HepG2 (cell line): Measurements from ENCODE around the gene RHOG. TPM values are rescaled to one million over a fixed set of nuclear protein-coding genes. Genes with fewer than 3 reads are reported as not detected.

Source experiments
- ATM ChIP-seq: fragments of 450-650 bp; IDR thresholded peaks from 2 replicates; pipeline ENCODE4 v1.7.1; 2017; ENCODE audit warnings: mild to moderate bottlenecking, borderline replicate concordance
- EEA1 ChIP-seq: sonication (generic); formaldehyde crosslinking; IDR thresholded peaks from 2 replicates; pipeline ENCODE4 v1.5.1; 2020; ENCODE audit warnings: mild to moderate bottlenecking, missing genetic modification reagents, borderline replicate concordance
- MAF1 ChIP-seq: sonication (generic); formaldehyde crosslinking; IDR thresholded peaks from 2 replicates; pipeline ENCODE4 v1.5.0; 2020; ENCODE audit warnings: missing genetic modification reagents, borderline replicate concordance
- MYC ChIP-seq: sonication (generic); formaldehyde crosslinking; IDR thresholded peaks from 2 replicates; pipeline ENCODE4 v1.9.0; 2021; ENCODE audit warnings: missing genetic modification reagents, borderline replicate concordance
- NCOR1 ChIP-seq: fragments of 200-600 bp; sonication (generic); IDR thresholded peaks from 2 replicates; pipeline ENCODE4 v1.7.0; 2017; ENCODE audit warnings: antibody characterized with exemption, low read length, borderline replicate concordance
- NFKBIZ ChIP-seq: IDR thresholded peaks from 2 replicates; pipeline ENCODE4 v1.6.1; 2018; ENCODE audit warnings: missing genetic modification reagents, missing compliant biosample characterization
- SRSF9 ChIP-seq: fragments of 200-400 bp; formaldehyde crosslinking; IDR thresholded peaks from 2 replicates; pipeline ENCODE4 v1.6.1; 2018; ENCODE audit warnings: borderline replicate concordance, mild to moderate bottlenecking, low read depth, low read length; ENCODE audit not compliant: insufficient read depth, poor library complexity, severe bottlenecking
- TMF1 ChIP-seq: sonication (generic); formaldehyde crosslinking; IDR thresholded peaks from 2 replicates; pipeline ENCODE4 v1.8.1; 2022; ENCODE audit warnings: low read depth, missing genetic modification reagents
- ZBTB7B ChIP-seq: sonication (generic); formaldehyde crosslinking; IDR thresholded peaks from 2 replicates; pipeline ENCODE4 v1.4.0; 2020; ENCODE audit warnings: missing genetic modification reagents
- ZNF12 ChIP-seq: sonication (generic); formaldehyde crosslinking; IDR thresholded peaks from 2 replicates; pipeline ENCODE4 v1.5.0; 2020; ENCODE audit warnings: missing genetic modification reagents
- ZNF251 ChIP-seq: sonication (generic); formaldehyde crosslinking; IDR thresholded peaks from 2 replicates; pipeline ENCODE4 v1.9.0; 2021; ENCODE audit warnings: mild to moderate bottlenecking, missing genetic modification reagents
- ZNF350 ChIP-seq: sonication (generic); formaldehyde crosslinking; IDR thresholded peaks from 2 replicates; pipeline ENCODE4 v1.4.0; 2020; ENCODE audit warnings: mild to moderate bottlenecking, low read depth, missing genetic modification reagents, borderline replicate concordance
- ZNF530 ChIP-seq: sonication (generic); formaldehyde crosslinking; IDR thresholded peaks from 2 replicates; pipeline ENCODE4 v1.5.0; 2020; ENCODE audit warnings: low read depth, mild to moderate bottlenecking, missing genetic modification reagents
- ZNF614 ChIP-seq: IDR thresholded peaks from 2 replicates; pipeline ENCODE4 v1.6.1; 2018; ENCODE audit warnings: missing biosample characterization, missing genetic modification reagents, inconsistent platforms, borderline replicate concordance
- ZNF619 ChIP-seq: sonication (generic); formaldehyde crosslinking; IDR thresholded peaks from 2 replicates; pipeline ENCODE4 v1.4.0; 2020; ENCODE audit warnings: mild to moderate bottlenecking, missing genetic modification reagents
- ZNF790 ChIP-seq: sonication (generic); formaldehyde crosslinking; IDR thresholded peaks from 2 replicates; pipeline ENCODE4 v1.8.0; 2022; ENCODE audit warnings: missing genetic modification reagents, mild to moderate bottlenecking, borderline replicate concordance
- ZNF839 ChIP-seq: sonication (generic); formaldehyde crosslinking; IDR thresholded peaks from 2 replicates; pipeline ENCODE4 v1.4.0; 2020; ENCODE audit warnings: missing genetic modification reagents, mild to moderate bottlenecking, borderline replicate concordance
- ZSCAN20 ChIP-seq: sonication (generic); formaldehyde crosslinking; IDR thresholded peaks from 2 replicates; pipeline ENCODE4 v1.4.0; 2020; ENCODE audit warnings: missing genetic modification reagents, mild to moderate bottlenecking, borderline replicate concordance
- ZSCAN25 ChIP-seq: sonication (generic); formaldehyde crosslinking; IDR thresholded peaks from 2 replicates; pipeline ENCODE4 v1.8.0; 2022; ENCODE audit warnings: mild to moderate bottlenecking, missing genetic modification reagents
- polyA plus RNA-seq, 8 experiments: library from polyadenylated mRNA; depleted of rRNA in 3 of 8; stranded (reverse) in 7 of 8; unstranded in 1 of 8; fragments of >200 nt; fragmentation: Illumina TruSeq in 4 of 8; extraction: Trizol in 4 of 8; gene quantifications; 2 replicates each; pipeline versions ENCODE4 v1.2.1 to v1.2.3, GENCODE V29; 2011 to 2016; ENCODE audit warnings: low read depth in 4 of 8, missing spikeins in 1 of 8, mixed read lengths in 1 of 8; ENCODE audit not compliant: insufficient read depth in 1 of 8
- total RNA-seq, 5 experiments: library from RNA; depleted of rRNA; stranded (reverse); fragments of >200 nt; fragmentation: Illumina TruSeq; extraction: Trizol; gene quantifications; 2 replicates each; pipeline ENCODE4 v1.2.3, GENCODE V29; 2016; ENCODE audit warnings: low read depth in 1 of 5
- TF ChIP-seq, protein P1 (sequence below): IDR thresholded peaks from 2 replicates; pipeline ENCODE4 v1.6.1; 2016; ENCODE audit warnings: mild to moderate bottlenecking
- TF ChIP-seq, protein P2 (sequence below): sonication (generic); formaldehyde crosslinking; IDR thresholded peaks from 2 replicates; pipeline ENCODE4 v1.8.0; 2022; ENCODE audit warnings: missing genetic modification reagents, low read depth, mild to moderate bottlenecking, borderline replicate concordance
- TF ChIP-seq, protein P3 (sequence below): sonication (generic); formaldehyde crosslinking; IDR thresholded peaks from 2 replicates; pipeline ENCODE4 v1.4.0; 2020; ENCODE audit warnings: missing genetic modification reagents
- TF ChIP-seq, protein P4 (sequence below): IDR thresholded peaks from 2 replicates; pipeline ENCODE4 v1.6.1; 2018; ENCODE audit warnings: missing genetic modification reagents
- TF ChIP-seq, protein P5 (sequence below): sonication (generic); formaldehyde crosslinking; IDR thresholded peaks from 2 replicates; pipeline ENCODE4 v1.5.1; 2020; ENCODE audit warnings: missing genetic modification reagents, mild to moderate bottlenecking, borderline replicate concordance

The RHOG gene
- total and polyA plus RNA-seq, 2 of the 13 experiments (the other 11 are each of a cell fraction or from before 2014, with no cell fraction given): 7.7 to 23.4 TPM

DNA sequence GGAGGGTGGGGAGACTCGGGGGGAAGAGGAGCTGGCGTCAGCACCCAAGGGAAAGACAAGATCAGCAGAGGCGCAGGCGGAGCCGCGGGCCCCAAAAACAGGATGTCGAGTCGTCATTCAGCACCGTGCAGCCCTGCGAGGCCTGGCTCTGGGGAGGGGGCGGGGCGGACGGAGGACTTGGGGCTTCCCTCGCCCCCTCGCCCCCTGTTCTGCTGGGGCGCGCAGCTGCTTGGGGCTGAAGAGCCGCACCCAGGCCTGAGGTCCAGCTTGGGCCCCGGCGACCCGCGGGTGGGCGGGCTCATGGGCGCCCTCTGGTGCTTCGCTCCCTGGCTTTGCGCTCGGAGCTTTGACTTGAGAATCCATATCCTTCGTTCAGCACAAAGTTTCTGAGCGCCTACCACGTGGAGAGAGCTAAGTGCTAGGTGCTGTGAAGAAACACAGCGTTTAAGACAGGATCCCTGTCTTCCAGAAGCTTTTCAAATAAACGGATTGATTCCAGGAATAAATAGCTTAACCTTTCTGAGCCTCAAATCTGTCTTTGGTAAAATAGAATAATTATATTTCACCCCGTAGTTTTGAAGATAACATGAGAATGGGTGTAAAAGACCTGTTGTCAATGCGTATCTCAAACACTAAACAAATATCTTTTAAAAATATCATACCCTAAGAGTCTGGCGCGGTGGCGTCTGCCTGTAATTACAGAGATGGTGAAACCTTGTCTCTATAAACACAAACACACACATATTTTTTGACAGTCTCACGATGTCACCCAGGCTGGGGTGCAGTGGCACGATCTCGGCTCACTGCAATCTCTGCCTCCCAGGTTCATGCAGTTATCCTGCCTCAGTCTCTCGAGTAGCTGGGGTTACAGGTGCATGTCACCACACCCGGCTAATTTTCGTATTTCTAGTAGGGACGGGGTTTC lies 929 bp upstream of the RHOG start (continued):
- no peak; the same call in 1 of the 2 replicates for TF ChIP-seq ZBTB7B (CRISPR knock-in tag)
- no peak for TF ChIP-seq TMF1 (CRISPR knock-in tag)
- TF ChIP-seq EEA1 (CRISPR knock-in tag): peak; percentile 65; the same call in 1 of the 2 replicates
- TF ChIP-seq ZNF619: no peak; the same call in 1 of the 2 replicates
- no peak for TF ChIP-seq SRSF9
- TF ChIP-seq, protein P1, sequence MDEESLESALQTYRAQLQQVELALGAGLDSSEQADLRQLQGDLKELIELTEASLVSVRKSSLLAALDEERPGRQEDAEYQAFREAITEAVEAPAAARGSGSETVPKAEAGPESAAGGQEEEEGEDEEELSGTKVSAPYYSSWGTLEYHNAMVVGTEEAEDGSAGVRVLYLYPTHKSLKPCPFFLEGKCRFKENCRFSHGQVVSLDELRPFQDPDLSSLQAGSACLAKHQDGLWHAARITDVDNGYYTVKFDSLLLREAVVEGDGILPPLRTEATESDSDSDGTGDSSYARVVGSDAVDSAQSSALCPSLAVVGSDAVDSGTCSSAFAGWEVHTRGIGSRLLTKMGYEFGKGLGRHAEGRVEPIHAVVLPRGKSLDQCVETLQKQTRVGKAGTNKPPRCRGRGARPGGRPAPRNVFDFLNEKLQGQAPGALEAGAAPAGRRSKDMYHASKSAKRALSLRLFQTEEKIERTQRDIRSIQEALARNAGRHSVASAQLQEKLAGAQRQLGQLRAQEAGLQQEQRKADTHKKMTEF (CRISPR knock-in tag): peak; percentile 87; the same call in 1 of the 2 replicates
- 0 out of 2 replicates have a peak, but pooled peaks have one; percentile 28 for TF ChIP-seq ZNF614
- TF ChIP-seq ATM: no peak
- no peak for TF ChIP-seq ZNF251 (CRISPR knock-in tag)
- TF ChIP-seq, protein P2, sequence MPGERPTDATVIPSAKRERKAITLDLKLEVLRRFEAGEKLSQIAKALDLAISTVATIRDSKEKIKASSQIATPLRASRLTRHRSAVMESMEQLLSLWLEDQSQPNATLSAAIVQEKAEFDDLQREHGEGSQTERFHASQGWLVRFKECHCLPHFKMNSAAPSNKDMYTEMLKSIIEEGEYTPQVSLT (CRISPR knock-in tag): no peak
- no peak for TF ChIP-seq MAF1 (CRISPR knock-in tag)
- no peak for TF ChIP-seq ZNF839
- no peak for TF ChIP-seq NCOR1
- TF ChIP-seq ZSCAN20 (CRISPR knock-in tag): 0 out of 2 replicates have a peak, but pooled peaks have one; percentile 42
- no peak for TF ChIP-seq ZNF530 (CRISPR knock-in tag)
- peak; percentile 85 for TF ChIP-seq MYC (CRISPR knock-in tag)
- TF ChIP-seq, protein P3, sequence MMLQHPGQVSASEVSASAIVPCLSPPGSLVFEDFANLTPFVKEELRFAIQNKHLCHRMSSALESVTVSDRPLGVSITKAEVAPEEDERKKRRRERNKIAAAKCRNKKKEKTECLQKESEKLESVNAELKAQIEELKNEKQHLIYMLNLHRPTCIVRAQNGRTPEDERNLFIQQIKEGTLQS (CRISPR knock-in tag): 0 out of 2 replicates have a peak, but pooled peaks have one; percentile 24
- TF ChIP-seq, protein P4, sequence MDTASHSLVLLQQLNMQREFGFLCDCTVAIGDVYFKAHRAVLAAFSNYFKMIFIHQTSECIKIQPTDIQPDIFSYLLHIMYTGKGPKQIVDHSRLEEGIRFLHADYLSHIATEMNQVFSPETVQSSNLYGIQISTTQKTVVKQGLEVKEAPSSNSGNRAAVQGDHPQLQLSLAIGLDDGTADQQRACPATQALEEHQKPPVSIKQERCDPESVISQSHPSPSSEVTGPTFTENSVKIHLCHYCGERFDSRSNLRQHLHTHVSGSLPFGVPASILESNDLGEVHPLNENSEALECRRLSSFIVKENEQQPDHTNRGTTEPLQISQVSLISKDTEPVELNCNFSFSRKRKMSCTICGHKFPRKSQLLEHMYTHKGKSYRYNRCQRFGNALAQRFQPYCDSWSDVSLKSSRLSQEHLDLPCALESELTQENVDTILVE (CRISPR knock-in tag): no peak
- TF ChIP-seq ZNF350 (CRISPR knock-in tag): peak; percentile 71; the same call in 1 of the 2 replicates
- no peak for TF ChIP-seq ZSCAN25
- TF ChIP-seq ZNF790 (CRISPR knock-in tag): no peak
- TF ChIP-seq, protein P5, sequence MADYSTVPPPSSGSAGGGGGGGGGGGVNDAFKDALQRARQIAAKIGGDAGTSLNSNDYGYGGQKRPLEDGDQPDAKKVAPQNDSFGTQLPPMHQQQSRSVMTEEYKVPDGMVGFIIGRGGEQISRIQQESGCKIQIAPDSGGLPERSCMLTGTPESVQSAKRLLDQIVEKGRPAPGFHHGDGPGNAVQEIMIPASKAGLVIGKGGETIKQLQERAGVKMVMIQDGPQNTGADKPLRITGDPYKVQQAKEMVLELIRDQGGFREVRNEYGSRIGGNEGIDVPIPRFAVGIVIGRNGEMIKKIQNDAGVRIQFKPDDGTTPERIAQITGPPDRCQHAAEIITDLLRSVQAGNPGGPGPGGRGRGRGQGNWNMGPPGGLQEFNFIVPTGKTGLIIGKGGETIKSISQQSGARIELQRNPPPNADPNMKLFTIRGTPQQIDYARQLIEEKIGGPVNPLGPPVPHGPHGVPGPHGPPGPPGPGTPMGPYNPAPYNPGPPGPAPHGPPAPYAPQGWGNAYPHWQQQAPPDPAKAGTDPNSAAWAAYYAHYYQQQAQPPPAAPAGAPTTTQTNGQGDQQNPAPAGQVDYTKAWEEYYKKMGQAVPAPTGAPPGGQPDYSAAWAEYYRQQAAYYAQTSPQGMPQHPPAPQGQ (CRISPR knock-in tag): no peak
- no peak for TF ChIP-seq NFKBIZ
- TF ChIP-seq ZNF12 (CRISPR knock-in tag): no peak
